OCI-LY7 (cell line): ENCODE data around the gene ARHGEF4.

Experiments
- EZH2phosphoT487 ChIP-seq: fragments of 200-600 bp; sonication (generic); IDR thresholded peaks from 2 replicates; pipeline ENCODE4 v1.6.1; 2018; ENCODE audit warnings: low read depth, borderline replicate concordance, mild to moderate bottlenecking, mixed run types, antibody characterized with exemption, low read length, moderate library complexity, mixed read lengths
- TF ChIP-seq, protein P1 (sequence below): fragments of 200-600 bp; sonication (generic); conservative IDR thresholded peaks from 2 replicates; pipeline ENCODE4 v1.5.1; 2014; ENCODE audit warnings: mild to moderate bottlenecking, antibody characterized with exemption, low read length, moderate library complexity, mixed read lengths

DNA sequence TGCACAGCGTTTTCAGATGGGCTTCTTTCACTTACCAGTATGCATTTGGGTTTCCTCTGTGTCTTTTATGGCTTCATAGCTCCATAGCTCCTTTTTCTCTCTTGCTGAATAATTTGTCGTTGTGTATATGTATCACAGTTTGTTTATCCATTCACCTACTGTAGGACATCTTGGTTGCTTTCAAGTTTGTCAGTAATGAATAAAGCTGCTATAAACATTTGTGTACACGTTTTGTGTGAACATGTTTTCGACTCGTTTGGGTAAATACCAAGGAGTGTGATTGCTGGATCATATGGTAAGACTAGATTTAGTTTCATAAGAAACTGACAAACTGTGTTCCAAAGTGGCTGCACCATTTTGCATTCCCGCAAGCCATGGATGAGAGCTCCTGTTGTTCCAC lies 161.8 kb downstream of the ARHGEF4 start:
- TF ChIP-seq EZH2phosphoT487 = no peak
- TF ChIP-seq, protein P1, sequence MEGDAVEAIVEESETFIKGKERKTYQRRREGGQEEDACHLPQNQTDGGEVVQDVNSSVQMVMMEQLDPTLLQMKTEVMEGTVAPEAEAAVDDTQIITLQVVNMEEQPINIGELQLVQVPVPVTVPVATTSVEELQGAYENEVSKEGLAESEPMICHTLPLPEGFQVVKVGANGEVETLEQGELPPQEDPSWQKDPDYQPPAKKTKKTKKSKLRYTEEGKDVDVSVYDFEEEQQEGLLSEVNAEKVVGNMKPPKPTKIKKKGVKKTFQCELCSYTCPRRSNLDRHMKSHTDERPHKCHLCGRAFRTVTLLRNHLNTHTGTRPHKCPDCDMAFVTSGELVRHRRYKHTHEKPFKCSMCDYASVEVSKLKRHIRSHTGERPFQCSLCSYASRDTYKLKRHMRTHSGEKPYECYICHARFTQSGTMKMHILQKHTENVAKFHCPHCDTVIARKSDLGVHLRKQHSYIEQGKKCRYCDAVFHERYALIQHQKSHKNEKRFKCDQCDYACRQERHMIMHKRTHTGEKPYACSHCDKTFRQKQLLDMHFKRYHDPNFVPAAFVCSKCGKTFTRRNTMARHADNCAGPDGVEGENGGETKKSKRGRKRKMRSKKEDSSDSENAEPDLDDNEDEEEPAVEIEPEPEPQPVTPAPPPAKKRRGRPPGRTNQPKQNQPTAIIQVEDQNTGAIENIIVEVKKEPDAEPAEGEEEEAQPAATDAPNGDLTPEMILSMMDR = no peak
